Fibroblast of the aortic adventitia (primary cell): ENCODE measurements around the gene OLFML1. TPM values are rescaled to one million over a fixed set of nuclear protein-coding genes. Genes with fewer than 3 reads are reported as not detected.

Source experiments
- DNase-seq: peaks from one replicate; pipeline ENCODE4 v3.0.0-alpha.2; 2010; ENCODE audit warnings: low read depth
- H3K4me3 ChIP-seq: 2 replicates; pipeline ENCODE4 v1.5.1; 2011; ENCODE audit warnings: low read depth, mild to moderate bottlenecking, control low read depth, low read length, moderate library complexity
- CTCF ChIP-seq: IDR thresholded peaks from 2 replicates; pipeline ENCODE4 v1.5.1; 2011; ENCODE audit warnings: mild to moderate bottlenecking, low read length, control low read depth, inconsistent platforms; ENCODE audit not compliant: insufficient read depth
- total RNA-seq: library from RNA; depleted of rRNA; stranded (reverse); fragments of >200 nt; gene quantifications from 2 replicates; pipeline ENCODE4 v1.2.3, GENCODE V29; 2012; ENCODE audit warnings: low replicate concordance

OLFML1 gene
- total RNA-seq, 1 donor = 27.1 TPM

DNA sequence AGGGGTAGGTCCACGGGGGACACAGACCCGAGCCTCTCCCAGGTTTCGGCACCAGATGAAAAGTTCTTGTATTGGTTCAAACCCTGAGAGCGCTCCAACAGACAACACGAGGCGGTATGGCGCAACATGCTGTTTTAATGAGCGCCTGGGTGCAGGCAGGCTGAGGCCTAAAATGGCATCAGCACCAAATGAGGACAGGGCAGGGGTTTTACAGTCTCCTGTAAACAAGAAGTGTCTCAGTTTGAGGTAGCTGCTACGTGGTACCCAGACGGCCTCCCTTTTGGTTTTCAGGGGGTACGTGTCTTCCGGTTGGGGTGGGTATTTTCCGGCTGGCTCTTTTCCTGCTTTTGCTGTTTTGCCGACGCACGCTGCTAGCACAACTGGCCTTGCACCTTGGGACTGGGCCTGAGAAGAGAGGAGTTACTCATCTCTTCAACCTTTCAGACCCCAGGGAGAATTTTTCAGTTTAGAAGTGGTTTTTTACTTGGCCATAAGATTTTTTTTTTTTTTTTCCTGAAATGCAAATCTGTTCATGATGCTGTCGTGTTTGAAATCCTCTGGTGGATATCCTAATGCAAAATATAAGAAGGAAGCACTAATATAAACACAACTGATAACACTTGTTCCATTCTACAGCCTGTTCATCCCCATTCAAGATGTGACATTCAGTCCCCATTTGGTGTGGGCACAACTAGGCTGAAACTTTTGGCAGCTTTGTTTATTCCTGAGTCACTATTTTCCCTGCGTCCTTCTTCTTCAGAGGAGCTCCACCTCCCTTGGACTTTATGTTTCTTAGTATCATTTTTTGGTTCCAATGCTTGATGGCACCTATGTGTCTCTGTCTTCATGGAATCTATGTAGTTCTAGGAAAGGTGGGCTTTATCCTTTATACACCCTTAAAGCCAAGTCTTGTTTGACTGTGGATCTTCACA lies 35.0 kb downstream of the OLFML1 start:
- DNase-seq = no peak
- H3K4me3 ChIP-seq = no peak overlapping the region
- no peak for TF ChIP-seq CTCF

- no peak for DNase-seq
- H3K4me3 ChIP-seq = no peak overlapping the region
- no peak for TF ChIP-seq CTCF
Measured at GRCh38 chr11:7520981-7521487, 35.7 kb downstream of the OLFML1 start.

DNA sequence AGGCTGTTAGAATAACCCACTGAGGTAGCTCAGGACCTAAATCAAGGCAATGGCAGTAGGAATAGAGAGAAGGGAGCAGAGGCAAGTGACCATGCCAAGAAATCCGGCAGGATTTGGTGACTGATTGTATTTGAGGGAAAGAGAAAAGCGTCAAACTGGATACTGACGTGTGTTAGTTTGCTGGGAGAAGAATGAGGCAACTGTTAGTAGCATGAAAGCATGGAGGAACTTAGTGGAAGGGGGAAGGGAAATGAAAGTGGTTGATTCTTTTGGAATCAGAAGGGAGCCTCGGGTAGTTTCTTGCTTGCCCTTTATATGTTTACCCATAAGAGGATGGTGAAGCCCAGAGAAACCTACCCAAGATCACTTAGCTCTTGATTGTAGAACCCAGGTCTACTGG lies 36.8 kb downstream of the OLFML1 start:
- TF ChIP-seq CTCF = no peak
- no peak overlapping the region for H3K4me3 ChIP-seq
- DNase-seq = no peak

- no peak for TF ChIP-seq CTCF
- DNase-seq = no peak
- H3K4me3 ChIP-seq = no peak overlapping the region
Measured at GRCh38 chr11:7522546-7522945, 37.2 kb downstream of the OLFML1 start.

DNA sequence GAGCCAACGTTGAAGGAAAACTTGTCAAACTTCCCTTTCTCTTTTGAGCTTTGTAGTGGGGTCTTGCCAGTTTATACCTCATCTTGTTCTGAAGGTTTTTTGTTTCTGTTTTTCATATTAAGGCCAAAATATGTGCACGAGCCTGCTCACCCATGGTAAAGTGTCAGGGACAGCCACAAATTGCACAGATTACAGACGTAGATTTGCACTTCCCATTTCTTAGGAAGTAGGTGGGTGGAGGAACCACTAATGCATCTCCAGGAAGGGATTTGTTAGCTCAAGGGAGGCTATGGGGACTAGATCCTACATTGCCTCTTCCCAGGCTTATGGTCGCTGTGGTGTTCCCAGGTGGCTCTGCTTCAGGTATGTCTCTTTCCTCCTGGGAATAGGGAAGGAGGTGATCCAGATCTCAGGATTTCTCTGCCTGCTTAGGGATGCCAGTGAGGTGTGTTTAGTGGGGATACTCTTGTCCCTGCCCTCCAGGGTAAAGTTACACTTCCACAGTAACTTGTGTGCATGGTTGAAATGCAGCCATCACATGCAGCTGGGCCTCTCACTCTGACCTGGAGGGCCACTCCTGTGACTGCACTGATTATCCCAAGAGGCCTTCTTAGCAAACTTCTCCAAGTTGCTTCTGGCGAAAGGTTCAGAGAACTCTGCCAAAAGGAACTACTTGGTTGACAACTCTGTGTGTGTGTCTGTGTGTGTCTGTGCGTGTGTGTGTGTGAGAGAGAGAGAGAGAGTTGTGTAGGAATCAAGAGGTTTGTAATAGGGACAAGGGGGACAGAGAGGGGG lies 38.3 kb downstream of the OLFML1 start:
- TF ChIP-seq CTCF = no peak
- no peak for DNase-seq
- H3K4me3 ChIP-seq = no peak overlapping the region

DNA sequence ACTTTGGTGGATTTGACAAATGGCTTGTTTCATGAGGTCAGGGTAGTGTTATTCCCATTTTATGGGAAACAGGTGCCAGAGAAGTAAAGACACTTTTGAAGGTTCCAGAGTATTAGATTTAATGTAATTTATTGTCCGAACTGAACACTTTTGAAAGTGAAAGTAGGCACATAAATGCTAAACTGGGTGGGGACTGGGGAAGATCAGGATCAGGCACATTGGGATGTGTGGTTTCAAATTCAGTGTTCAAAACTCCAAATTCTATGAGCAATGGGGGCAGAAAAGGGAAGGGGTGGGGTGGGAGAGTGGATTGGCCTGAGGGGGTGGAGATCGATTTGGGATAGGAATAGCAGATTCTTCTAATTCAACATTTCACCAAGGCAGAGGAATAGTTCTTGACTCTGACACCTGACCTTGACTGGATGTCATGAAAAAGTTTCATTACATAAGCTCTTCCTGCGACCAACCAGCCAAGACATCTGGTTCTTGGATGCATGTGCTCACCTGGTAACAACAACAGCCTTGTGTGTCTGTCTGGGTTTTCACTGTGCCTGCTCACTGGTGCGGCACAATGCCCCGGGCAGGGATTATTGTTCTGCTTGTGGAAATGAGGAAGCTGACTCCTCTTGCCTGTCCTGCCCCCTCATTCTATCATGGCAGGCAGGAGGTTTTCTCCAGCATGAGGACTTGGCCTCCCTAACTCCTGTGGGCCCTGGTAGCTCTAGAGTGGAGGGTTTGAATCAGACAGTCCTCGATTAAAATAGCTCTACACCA lies 39.3 kb downstream of the OLFML1 start:
- H3K4me3 ChIP-seq = peak overlapping the region; percentile 31
- no peak for DNase-seq
- TF ChIP-seq CTCF = no peak
